Keratinocyte (primary cell): ENCODE measurements around the gene AMBRA1. TPM values are rescaled to one million over a fixed set of nuclear protein-coding genes. Genes with fewer than 3 reads are reported as not detected.
A peak's percentile ranks its signal among the peaks of the same experiment; 100 is the strongest.

Experiments
- DNase-seq: peaks from one replicate; pipeline ENCODE4 v3.0.0-alpha.2; 2011; ENCODE audit warnings: low read depth, missing footprints, low spot score
- FAIRE-seq: peaks from 2 replicates; lab custom pipeline; 2011; peaks lifted over from hg19 to GRCh38; lab: Jason Lieb, UNC
- H2AFZ ChIP-seq: 2 replicates; pipeline ENCODE4 v1.6.0; 2012; ENCODE audit warnings: low read length, control low read depth, inconsistent platforms; ENCODE audit not compliant: control insufficient read depth
- H3K27ac ChIP-seq: 2 replicates; pipeline ENCODE4 v1.5.1; 2011; ENCODE audit warnings: low read length; ENCODE audit not compliant: control insufficient read depth, insufficient read depth
- H3K27me3 ChIP-seq: 3 replicates; pipeline ENCODE4 v1.6.0; 2011; ENCODE audit warnings: low read length; ENCODE audit not compliant: control insufficient read depth, insufficient read depth; ENCODE audit errors: extremely low read depth
- H3K36me3 ChIP-seq, 2 experiments: 2 replicates in 1 of 2; 3 replicates in 1 of 2; pipeline ENCODE4 v1.5.1; 2011; ENCODE audit warnings: low read length in 2 of 2, mild to moderate bottlenecking in 1 of 2; ENCODE audit not compliant: control insufficient read depth in 2 of 2, insufficient read depth in 2 of 2; ENCODE audit errors: extremely low read depth in 1 of 2
- H3K4me1 ChIP-seq: 3 replicates; pipeline ENCODE4 v1.5.1; 2011; ENCODE audit warnings: low read length; ENCODE audit not compliant: control insufficient read depth, insufficient read depth; ENCODE audit errors: extremely low read depth
- H3K4me2 ChIP-seq: 3 replicates; pipeline ENCODE4 v1.6.0; 2011; ENCODE audit warnings: low read depth, low read length; ENCODE audit not compliant: control insufficient read depth, insufficient read depth; ENCODE audit errors: extremely low read depth
- H3K4me3 ChIP-seq, 3 experiments: fragments of 200-600 bp in 1 of 3; sonication (generic) in 1 of 3; 2 replicates in 2 of 3; 3 replicates in 1 of 3; pipeline ENCODE4 v1.5.1; 2011 to 2016; ENCODE audit warnings: low read length in 3 of 3, mild to moderate bottlenecking in 3 of 3, control low read depth in 2 of 3, inconsistent platforms in 1 of 3, low read depth in 1 of 3, mixed read lengths in 1 of 3, mixed run types in 1 of 3, moderate library complexity in 1 of 3; ENCODE audit not compliant: control insufficient read depth in 2 of 3, insufficient read depth in 2 of 3; ENCODE audit errors: extremely low read depth in 1 of 3
- H3K79me2 ChIP-seq: 2 replicates; pipeline ENCODE4 v1.6.0; 2012; ENCODE audit warnings: low read length; ENCODE audit not compliant: control insufficient read depth, insufficient read depth
- H3K9ac ChIP-seq: 3 replicates; pipeline ENCODE4 v1.6.0; 2011; ENCODE audit warnings: low read length; ENCODE audit not compliant: control insufficient read depth, insufficient read depth; ENCODE audit errors: extremely low read depth
- H3K9me1 ChIP-seq: 3 replicates; pipeline ENCODE4 v1.6.0; 2011; ENCODE audit warnings: low read length; ENCODE audit not compliant: control insufficient read depth, insufficient read depth; ENCODE audit errors: extremely low read depth
- H3K9me3 ChIP-seq: 2 replicates; pipeline ENCODE4 v1.5.1; 2012; ENCODE audit warnings: low read depth, low read length; ENCODE audit not compliant: control insufficient read depth
- H4K20me1 ChIP-seq: 3 replicates; pipeline ENCODE4 v1.6.0; 2011; ENCODE audit warnings: low read length; ENCODE audit not compliant: control insufficient read depth, insufficient read depth; ENCODE audit errors: extremely low read depth
- CTCF ChIP-seq, 3 experiments: IDR thresholded peaks in 1 of 3; conservative IDR thresholded peaks in 1 of 3; optimal IDR thresholded peaks in 1 of 3; 2 replicates in 2 of 3; 3 replicates in 1 of 3; pipeline versions ENCODE3 to v1.5.1; 2011; ENCODE audit warnings: low read length in 3 of 3, mild to moderate bottlenecking in 3 of 3, moderate library complexity in 2 of 3, control low read depth in 1 of 3, inconsistent platforms in 1 of 3; ENCODE audit not compliant: insufficient read depth in 2 of 3; ENCODE audit errors: extremely low read depth in 1 of 3
- EZH2 ChIP-seq: IDR thresholded peaks from one replicate; pipeline ENCODE4 v1.6.1; 2012; ENCODE audit warnings: inconsistent platforms, mild to moderate bottlenecking, low read length, moderate library complexity
- dilution Hi-C: fragments of 300-500 bp; cut with MboI; formaldehyde crosslinking; loops from one replicate; pipeline ENCODE4 v1.7.0; 2020; ENCODE audit warnings: low sequenced_read_pairs; ENCODE audit not compliant: extremely low pct_ligation_motif_present
- polyA plus RNA-seq, 5 experiments: library from polyadenylated mRNA; depleted of rRNA in 3 of 5; stranded (reverse) in 3 of 5; stranded (forward) in 1 of 5; unstranded in 1 of 5; fragments of >200 nt; gene quantifications; 1 replicate in 1 of 5; 2 replicates in 3 of 5; 3 replicates in 1 of 5; pipeline versions ENCODE4 v1.2.1 to v1.2.3, GENCODE V29; 2011 to 2012; ENCODE audit warnings: missing spikeins in 2 of 5, low read depth in 1 of 5, low replicate concordance in 1 of 5

The AMBRA1 gene
- polyA plus RNA-seq, 1 donor (not counting 4 experiments of a cell fraction or from before 2014, with no cell fraction given), result 10.5 TPM

- FAIRE-seq (no peak), DNase-seq (no peak)
- Histone ChIP-seq H3K4me1 (peaks cover 21% of the 10 kb centered on the region), H3K9me3 (no peaks in the 10 kb centered on the region), H3K9ac (no peak overlapping the region), H3K36me3 (peaks cover 11 to 19% of the 10 kb centered on the region in 2 experiments), H3K79me2 (peaks cover 76% of the 10 kb centered on the region), H3K27ac (no peak overlapping the region), H3K27me3 (no peaks in the 10 kb centered on the region), H3K4me3 (no peak overlapping the region), H3K4me2 (no peak overlapping the region), H2AFZ (no peak overlapping the region), H3K9me1 (peaks cover 5% of the 10 kb centered on the region), H4K20me1 (peaks cover 8% of the 10 kb centered on the region)
- dilution Hi-C loops, result no loop called here
- no peak for TF ChIP-seq EZH2
- no peak for TF ChIP-seq CTCF (optimal IDR thresholded peaks at IDR 0.05 in 1 of 3, IDR thresholded peaks at IDR 0.05 in 1 of 3, conservative IDR thresholded peaks at IDR 0.05 in 1 of 3; ENCODE audit: extremely low read depth in 1 of 3, insufficient read depth in 2 of 3, low read length in 3 of 3)
Observed at GRCh38 chr11:46359953-46360352, 233.9 kb downstream of the AMBRA1 start.

GRCh38 chr11:46357483-46357936, 236.3 kb downstream of the AMBRA1 start:
- TF ChIP-seq EZH2 (no peak), CTCF (optimal IDR thresholded peaks at IDR 0.05 in 1 of 3, IDR thresholded peaks at IDR 0.05 in 1 of 3, conservative IDR thresholded peaks at IDR 0.05 in 1 of 3; ENCODE audit: extremely low read depth in 1 of 3, insufficient read depth in 2 of 3, low read length in 3 of 3) (no peak)
- FAIRE-seq (no peak), DNase-seq (no peak)
- no peaks in the 10 kb centered on the region for H3K27me3 ChIP-seq
- peak overlapping the region; percentile 29 for H3K27ac ChIP-seq
- dilution Hi-C loops, result no loop called here
- peaks cover 7% of the 10 kb centered on the region for H4K20me1 ChIP-seq
- H3K4me3 ChIP-seq, result no peak overlapping the region
- peaks cover 2% of the 10 kb centered on the region for H3K9me1 ChIP-seq
- peak overlapping the region; percentile 45 for H3K4me2 ChIP-seq
- H3K79me2 ChIP-seq, result peaks cover 79% of the 10 kb centered on the region
- no peak overlapping the region for H2AFZ ChIP-seq
- H3K36me3 ChIP-seq, result peaks cover 11 to 22% of the 10 kb centered on the region in 2 experiments
- H3K4me1 ChIP-seq, result peaks cover 28% of the 10 kb centered on the region
- H3K9me3 ChIP-seq, result no peaks in the 10 kb centered on the region
- H3K9ac ChIP-seq, result no peak overlapping the region
